HG03139 (cell line): ENCODE measurements around the gene EGR1.

Source experiments
- ATAC-seq: cut with Tn5 transposase; IDR thresholded peaks from one replicate; pipeline ENCODE4 v1.9.1; 2021; ENCODE audit not compliant: unreplicated experiment

EGR1 gene

GRCh38 chr5:138465261-138466124 is at the start of gene EGR1:
EGR1 (plus strand) TSS chr5:138465479; CDS start chr5:138465762, 283 bp downstream.
- ATAC-seq: peak; percentile 52

GRCh38 chr5:138418444-138418843 is 46.8 kb upstream of the EGR1 start:
- ATAC-seq: no peak

- no peak for ATAC-seq
Measured at GRCh38 chr5:138425079-138425478, 40.2 kb upstream of the EGR1 start.

GRCh38 chr5:138435943-138436342 is 29.3 kb upstream of the EGR1 start:
- no peak for ATAC-seq

- no peak for ATAC-seq
Measured at GRCh38 chr5:138438003-138438723, 27.1 kb upstream of the EGR1 start.

GRCh38 chr5:138438724-138439476 is 26.4 kb upstream of the EGR1 start, which contains the start of gene REEP2:
REEP2 (plus strand) TSS chr5:138439057; CDS start chr5:138439209, 152 bp downstream.
- peak; percentile 64 for ATAC-seq

GRCh38 chr5:138439477-138440158 is 25.7 kb upstream of the EGR1 start:
- ATAC-seq: no peak

- no peak for ATAC-seq
Measured at GRCh38 chr5:138440159-138441073, 24.9 kb upstream of the EGR1 start.

- ATAC-seq: no peak
Measured at GRCh38 chr5:138441221-138441620, 24.1 kb upstream of the EGR1 start.

GRCh38 chr5:138444078-138444773 is 21.1 kb upstream of the EGR1 start:
- no peak for ATAC-seq

GRCh38 chr5:138444774-138445546 is 20.3 kb upstream of the EGR1 start:
- ATAC-seq: no peak

GRCh38 chr5:138445547-138446271 is 19.6 kb upstream of the EGR1 start:
- no peak for ATAC-seq

GRCh38 chr5:138448070-138448469 is 17.2 kb upstream of the EGR1 start:
- ATAC-seq: no peak

GRCh38 chr5:138448481-138449398 is 16.5 kb upstream of the EGR1 start:
- ATAC-seq: no peak

GRCh38 chr5:138449501-138450239 is 15.6 kb upstream of the EGR1 start:
- ATAC-seq: peak; percentile 64

- ATAC-seq: no peak
Measured at GRCh38 chr5:138450971-138451370, 14.3 kb upstream of the EGR1 start.
